Measurements from ENCODE around the gene REEP5. TPM values are rescaled to one million over a fixed set of nuclear protein-coding genes. Genes with fewer than 3 reads are reported as not detected.

Gene REEP5
- total and polyA plus RNA-seq, 9 of the 15 experiments (the other 6 are each of a cell fraction or from before 2014, with no cell fraction given): 14.7 to 102 (median 36.0) TPM

- ChIA-PET CTCF (ENCODE audit: low intra/inter-chr PET ratio) (no interaction called here), POLR2A (interaction anchor here (1.3 kb wide), 1 partner anchor 14 kb away, joined by 3 read pairs; no protein-coding TSS in a partner anchor)
- Histone ChIP-seq H3K4me3 (no peak overlapping the region), H3K9me3 (replicated peaks; ENCODE audit: control insufficient read depth, insufficient read depth, low read depth, low read length) (no peaks in the 10 kb centered on the region), H3K9ac (ENCODE audit: insufficient read depth in 1 of 2, low read depth in 2 of 2, low read length in 2 of 2) (no peak overlapping the region), H2AFZ (ENCODE audit: low read depth, low read length) (no peak overlapping the region), H3K79me2 (ENCODE audit: control insufficient read depth, insufficient read depth, low read length) (peaks cover 21% of the 10 kb centered on the region), H3K27me3 (ENCODE audit: control insufficient read depth in 2 of 2, insufficient read depth in 2 of 2, low read length in 2 of 2) (no peaks in the 10 kb centered on the region), H3K27ac (ENCODE audit: extremely low read depth, low read depth, low read length) (no peak overlapping the region), H3K36me3 (ENCODE audit: control insufficient read depth, insufficient read depth, low read length) (peaks cover 42% of the 10 kb centered on the region), H3K4me2 (ENCODE audit: insufficient read depth, low read length) (no peak overlapping the region), H3K9me1 (ENCODE audit: control insufficient read depth, insufficient read depth, low read length) (no peaks in the 10 kb centered on the region), H3K4me1 (replicated peaks in 1 of 2; ENCODE audit: control insufficient read depth in 2 of 2, insufficient read depth in 2 of 2, low read length in 2 of 2) (peaks cover 13 to 16% of the 10 kb centered on the region in 2 experiments; a peak in 4 of 5 replicates), H4K20me1 (replicated peaks; ENCODE audit: control insufficient read depth, insufficient read depth, low read length) (no peaks in the 10 kb centered on the region)
- FAIRE-seq (no peak), ATAC-seq (peak; percentile 15; the same call in 1 of the 3 replicates), DNase-seq (ENCODE audit: extremely low read depth in 1 of 4, low spot score in 3 of 4) (peak; percentile 35 to 56 (median 46))
- in situ Hi-C loops (cut with MboI): no loop called here
- intact Hi-C loops (cut with micrococcal nuclease): loop anchor here (5.0 kb wide), 1 partner anchor 40 kb away; no protein-coding TSS in a partner anchor
- no TSS peak for BruUV-seq (replicated peaks)
- WGBS (ENCODE audit: insufficient coverage, low coverage, missing lambda C conversion rate): 88% methylated on average over 2 of the region's 2 CpGs
- no peak for TF ChIP-seq SRSF9 (IDR thresholded peaks at IDR 0.05; ENCODE audit: borderline replicate concordance, low read depth, low read length)
- no peak for TF ChIP-seq ZSCAN29 (IDR thresholded peaks at IDR 0.05)
- TF ChIP-seq CTCF (IDR thresholded peaks at IDR 0.05 in 2 of 3, conservative IDR thresholded peaks at IDR 0.05 in 1 of 3; ENCODE audit: insufficient read depth in 2 of 3, low read depth in 1 of 3, low read length in 3 of 3): peak; percentile 57 to 69 (median 58)
- TF ChIP-seq MYNN (IDR thresholded peaks at IDR 0.05): peak; percentile 87; the same call in 1 of the 2 replicates
- TF ChIP-seq MYNN (CRISPR knock-in tag; IDR thresholded peaks at IDR 0.05): no peak
Observed at GRCh38 chr5:112917453-112917995, 4.5 kb downstream of the REEP5 start.
